Activated CD8-positive, alpha-beta T cell treated with anti-CD3 and anti-CD28 coated beads, Interleukin-2, amount 10 ng/mL, durations not matched to agents 7 days and 5 days (primary cell): ENCODE results near the gene SUSD3. TPM values are rescaled to one million over a fixed set of nuclear protein-coding genes. Genes with fewer than 3 reads are reported as not detected.
"Not testable (repeated sequence)": the region's sequence is repeated elsewhere in the genome, so short reads cannot be mapped to it uniquely, and the experiment has no call there.

Experiments used
- ATAC-seq: fragments of 150-1000 bp; cut with Tn5 transposase; one replicate; pipeline ENCODE4 v1.10.0; 2021; ENCODE audit warnings: moderate library complexity
- CTCF ChIA-PET: fragments of 350-600 bp; sonication (Branson Sonifier 250); formaldehyde crosslinking; loops from one replicate; lab custom pipeline; 2021; ENCODE audit warnings: antibody characterized with exemption; lab: Charles Lee
- POLR2A ChIA-PET: fragments of 350-600 bp; sonication (Branson Sonifier 250); formaldehyde crosslinking; loops from one replicate; lab custom pipeline; 2021; ENCODE audit warnings: antibody characterized with exemption; lab: Charles Lee
- DNase-seq: peaks from one replicate; pipeline ENCODE4 v3.0.0-alpha.2; 2020
- H3K27ac Mint-ChIP-seq: one replicate; pipeline ENCODE4 v1.8.0; 2021; ENCODE audit warnings: mild to moderate bottlenecking, mixed read lengths
- H3K27me3 Mint-ChIP-seq: one replicate; pipeline ENCODE4 v1.8.0; 2021; ENCODE audit warnings: low read depth, mixed read lengths
- H3K36me3 Mint-ChIP-seq: one replicate; pipeline ENCODE4 v1.8.0; 2021; ENCODE audit warnings: low read depth, mixed read lengths
- H3K4me1 Mint-ChIP-seq: one replicate; pipeline ENCODE4 v1.8.0; 2021; ENCODE audit warnings: low read depth, mixed read lengths
- H3K4me3 Mint-ChIP-seq: one replicate; pipeline ENCODE4 v1.8.0; 2021; ENCODE audit warnings: mild to moderate bottlenecking, mixed read lengths
- H3K9me3 Mint-ChIP-seq: one replicate; pipeline ENCODE4 v1.8.0; 2022; ENCODE audit warnings: mixed read lengths; ENCODE audit not compliant: insufficient read depth
- total RNA-seq, 2 experiments: library from RNA; stranded (reverse); gene quantifications; one replicate each; pipeline ENCODE4 v1.2.3, GENCODE V29; 2021

Gene SUSD3
- total RNA-seq, 2 experiments from 2014 or later: 57.9 to 59.6 TPM

DNA sequence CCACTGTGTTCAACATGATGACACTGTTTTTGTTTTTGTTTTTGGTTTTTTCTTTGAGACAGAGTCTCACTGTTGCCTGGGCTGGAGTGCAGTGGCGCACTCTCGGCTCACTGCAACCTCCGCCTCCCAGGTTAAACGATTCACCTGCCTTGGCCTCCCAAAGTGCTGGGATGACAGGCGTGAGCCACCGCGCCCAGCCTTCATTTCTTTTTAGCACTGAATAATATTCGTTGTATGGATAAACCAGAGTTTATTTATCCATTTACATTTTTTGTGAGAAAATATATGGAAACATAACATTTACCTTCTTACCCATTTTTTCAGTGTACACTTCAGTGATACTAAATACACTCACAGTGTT lies 41.8 kb downstream of the SUSD3 start:
- DNase-seq (no peak), ATAC-seq (no peak)
- POLR2A ChIA-PET: no interaction called here
- Mint-ChIP-seq H3K27ac (peak overlapping the region; percentile 0), H3K27me3 (no peaks in the 10 kb centered on the region), H3K9me3 (peaks cover 27% of the 10 kb centered on the region), H3K4me3 (no peak overlapping the region), H3K4me1 (peaks cover 59% of the 10 kb centered on the region), H3K36me3 (peaks cover 54% of the 10 kb centered on the region)
- CTCF ChIA-PET: no interaction called here

DNA sequence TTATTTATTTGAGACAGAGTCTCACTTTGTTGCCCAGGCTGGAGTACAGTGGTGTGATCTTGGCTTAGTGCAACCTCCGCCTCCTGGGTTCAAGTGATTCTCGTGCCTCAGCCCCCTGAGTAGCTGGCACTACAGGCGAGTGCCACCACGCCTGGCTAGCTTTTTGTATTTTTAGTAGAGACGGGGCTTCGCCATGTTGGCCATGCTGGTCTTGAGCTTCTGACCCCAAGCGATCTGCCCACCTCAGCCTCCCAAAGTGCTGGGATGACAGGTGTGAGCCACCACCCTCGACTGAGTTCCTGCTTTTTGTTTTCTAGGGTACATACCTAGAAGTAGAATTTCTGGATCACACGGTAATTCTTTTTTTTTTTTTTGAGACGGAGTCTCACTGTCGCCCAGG lies 42.6 kb downstream of the SUSD3 start:
- POLR2A ChIA-PET, H3K27me3 Mint-ChIP-seq, H3K27ac Mint-ChIP-seq, DNase-seq, CTCF ChIA-PET, H3K4me3 Mint-ChIP-seq, ATAC-seq: not testable (repeated sequence)
- peaks cover 66% of the 10 kb centered on the region for H3K4me1 Mint-ChIP-seq
- peaks cover 27% of the 10 kb centered on the region for H3K9me3 Mint-ChIP-seq
- peaks cover 60% of the 10 kb centered on the region for H3K36me3 Mint-ChIP-seq

DNA sequence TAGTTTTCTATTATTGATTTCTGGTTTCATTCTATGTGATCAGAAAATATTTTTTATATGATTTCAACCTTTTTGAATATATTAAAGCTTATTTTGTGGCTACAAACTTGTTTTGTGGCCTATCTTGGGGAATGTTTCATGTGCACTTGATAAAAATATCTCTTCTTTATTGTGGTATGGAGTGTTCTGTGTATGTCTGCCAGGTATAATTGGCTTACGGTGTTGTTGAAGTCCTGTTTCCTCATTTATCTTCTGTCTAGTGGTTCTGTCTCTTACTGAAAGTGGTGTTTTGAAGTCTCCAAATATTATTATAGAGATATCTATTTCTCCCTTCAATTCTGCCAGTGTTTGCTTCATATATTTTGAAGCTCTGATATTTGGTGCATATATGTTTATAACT lies 47.1 kb downstream of the SUSD3 start:
- ChIA-PET CTCF (interaction anchor here (0.9 to 4.5 kb wide), 4 partner anchors 14 to 103 kb away, joined by 3 to 31 read pairs (median 4); no protein-coding TSS in a partner anchor), POLR2A (interaction anchor here (0.7 kb wide), 1 partner anchor 105 kb away, joined by 3 read pairs; no protein-coding TSS in a partner anchor)
- H3K4me3 Mint-ChIP-seq: no peak overlapping the region
- no peak overlapping the region for H3K27ac Mint-ChIP-seq
- no peak for ATAC-seq
- peaks cover 66% of the 10 kb centered on the region for H3K36me3 Mint-ChIP-seq
- DNase-seq: no peak
- peaks cover 63% of the 10 kb centered on the region for H3K4me1 Mint-ChIP-seq
- peaks cover 27% of the 10 kb centered on the region for H3K9me3 Mint-ChIP-seq
- H3K27me3 Mint-ChIP-seq: no peaks in the 10 kb centered on the region

DNA sequence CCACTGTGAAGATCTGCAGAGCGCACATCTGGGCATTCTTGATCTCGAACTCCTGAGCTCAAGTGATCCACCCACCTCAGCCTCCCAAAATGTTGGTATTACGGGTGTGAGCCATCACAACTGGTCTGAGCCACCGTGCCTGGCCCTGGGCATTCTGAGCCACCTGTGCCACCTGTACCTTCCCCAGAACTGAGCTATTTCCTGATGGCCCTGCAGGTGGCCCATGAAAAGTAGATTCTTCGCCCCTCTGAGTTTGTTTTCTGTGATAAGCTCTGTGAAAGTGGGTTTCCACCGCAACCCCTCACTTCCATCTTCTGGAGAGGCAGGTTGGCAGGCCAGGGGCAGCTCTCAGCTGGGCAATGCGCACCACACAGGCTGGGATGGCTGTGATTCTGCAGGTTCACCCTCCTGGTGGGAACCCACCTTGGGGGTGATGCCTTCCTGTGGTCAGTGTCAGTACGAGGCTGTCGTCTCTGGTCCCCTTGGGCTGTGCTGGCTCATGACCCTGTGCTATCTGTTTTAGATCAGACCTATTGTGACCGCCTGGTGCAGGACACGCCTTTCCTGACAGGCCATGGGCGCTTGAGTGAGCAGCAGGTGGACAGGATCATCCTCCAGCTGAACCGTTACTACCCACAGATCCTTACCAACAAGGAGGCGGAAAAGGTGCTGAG lies 48.8 kb downstream of the SUSD3 start:
- ATAC-seq (no peak), DNase-seq (no peak)
- ChIA-PET POLR2A (interaction anchor here (1.2 to 2.2 kb wide), 2 partner anchors 12 to 43 kb away, joined by 3 to 9 read pairs; partner anchors contain the start of gene CARD19), CTCF (interaction anchor here (0.6 to 4.5 kb wide), 9 partner anchors 9 to 459 kb away, joined by 3 to 49 read pairs (median 4); no protein-coding TSS in a partner anchor)
- H3K36me3 Mint-ChIP-seq: peaks cover 59% of the 10 kb centered on the region
- H3K27me3 Mint-ChIP-seq: no peaks in the 10 kb centered on the region
- no peak overlapping the region for H3K4me3 Mint-ChIP-seq
- H3K27ac Mint-ChIP-seq: no peak overlapping the region
- peaks cover 21% of the 10 kb centered on the region for H3K9me3 Mint-ChIP-seq
- H3K4me1 Mint-ChIP-seq: peaks cover 59% of the 10 kb centered on the region

DNA sequence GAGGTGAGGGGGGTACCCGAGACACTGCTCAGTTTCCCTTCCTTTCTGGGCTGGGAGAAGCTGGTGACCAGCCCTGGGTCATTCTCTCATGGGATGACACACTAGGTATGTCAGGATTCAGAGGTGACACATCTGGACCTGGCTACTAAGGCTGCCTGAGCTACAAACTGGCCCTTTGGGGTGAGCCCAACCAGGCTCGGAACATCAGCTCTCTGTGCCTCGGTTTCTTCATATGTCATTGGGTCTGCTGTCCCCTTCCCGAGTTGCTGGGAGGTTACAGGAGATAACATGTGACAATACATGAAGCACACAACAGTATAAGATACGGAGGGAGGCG lies 49.3 kb downstream of the SUSD3 start:
- Mint-ChIP-seq H3K27me3 (no peaks in the 10 kb centered on the region), H3K27ac (peak overlapping the region; percentile 57), H3K4me1 (peaks cover 55% of the 10 kb centered on the region), H3K36me3 (peaks cover 56% of the 10 kb centered on the region), H3K9me3 (peaks cover 21% of the 10 kb centered on the region), H3K4me3 (no peak overlapping the region)
- DNase-seq (no peak), ATAC-seq (no peak)
- ChIA-PET CTCF (interaction anchor here (0.6 to 4.5 kb wide), 14 partner anchors 10 to 459 kb away, joined by 3 to 57 read pairs (median 8); no protein-coding TSS in a partner anchor), POLR2A (interaction anchor here (0.6 to 2.2 kb wide), 4 partner anchors 10 to 43 kb away, joined by 3 to 9 read pairs (median 3); partner anchors contain the start of genes CARD19 and NINJ1)

DNA sequence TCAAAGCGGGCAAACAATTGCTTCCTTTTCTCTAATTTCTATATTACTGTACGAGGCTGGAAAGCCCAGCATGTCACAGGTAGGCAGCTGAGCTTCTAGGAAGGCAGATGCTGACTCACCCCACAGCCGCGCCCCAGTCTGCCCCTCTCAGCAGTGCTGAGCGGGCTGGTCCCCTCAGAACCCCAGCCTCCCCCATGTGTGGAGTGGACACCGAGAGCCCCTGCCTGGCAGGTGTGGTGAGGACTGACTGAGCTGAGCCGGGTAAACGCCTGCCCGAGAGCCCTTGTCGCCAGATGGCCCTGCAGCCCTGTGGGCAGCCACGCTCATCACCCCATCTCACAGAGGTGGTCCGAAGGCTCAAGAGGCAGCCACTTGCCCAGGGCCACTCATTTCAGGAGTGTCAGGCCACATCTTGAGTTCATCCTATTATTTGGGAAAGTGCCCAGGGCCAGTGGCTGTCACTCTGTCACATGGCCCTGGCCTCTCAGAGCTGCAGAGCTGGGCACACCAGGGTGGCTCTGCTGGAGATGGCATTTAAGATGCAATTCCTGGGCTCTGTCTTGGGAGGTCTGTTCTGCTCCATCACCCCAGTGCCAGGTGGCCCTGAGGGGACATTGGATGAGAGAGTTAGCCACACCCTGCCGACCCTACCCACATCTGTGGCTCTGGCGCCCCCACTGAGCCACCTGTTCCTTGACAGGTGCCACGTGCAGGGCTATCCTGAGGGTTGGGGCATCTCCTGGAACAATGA lies 50.0 kb downstream of the SUSD3 start:
- Mint-ChIP-seq H3K36me3 (peaks cover 51% of the 10 kb centered on the region), H3K27ac (no peak overlapping the region), H3K9me3 (peaks cover 16% of the 10 kb centered on the region), H3K27me3 (no peaks in the 10 kb centered on the region), H3K4me1 (peaks cover 51% of the 10 kb centered on the region), H3K4me3 (no peak overlapping the region)
- POLR2A ChIA-PET: interaction anchor here (0.6 to 2.2 kb wide), 5 partner anchors 11 to 44 kb away, joined by 3 to 9 read pairs (median 3); partner anchors contain the start of genes CARD19 and NINJ1
- DNase-seq (no peak), ATAC-seq (peak; percentile 48)
- CTCF ChIA-PET: interaction anchor here (0.6 to 4.5 kb wide), 55 partner anchors 10 to 458 kb away, joined by 3 to 57 read pairs (median 5); partner anchors contain the start of genes CARD19, FAM120AOS and NINJ1

DNA sequence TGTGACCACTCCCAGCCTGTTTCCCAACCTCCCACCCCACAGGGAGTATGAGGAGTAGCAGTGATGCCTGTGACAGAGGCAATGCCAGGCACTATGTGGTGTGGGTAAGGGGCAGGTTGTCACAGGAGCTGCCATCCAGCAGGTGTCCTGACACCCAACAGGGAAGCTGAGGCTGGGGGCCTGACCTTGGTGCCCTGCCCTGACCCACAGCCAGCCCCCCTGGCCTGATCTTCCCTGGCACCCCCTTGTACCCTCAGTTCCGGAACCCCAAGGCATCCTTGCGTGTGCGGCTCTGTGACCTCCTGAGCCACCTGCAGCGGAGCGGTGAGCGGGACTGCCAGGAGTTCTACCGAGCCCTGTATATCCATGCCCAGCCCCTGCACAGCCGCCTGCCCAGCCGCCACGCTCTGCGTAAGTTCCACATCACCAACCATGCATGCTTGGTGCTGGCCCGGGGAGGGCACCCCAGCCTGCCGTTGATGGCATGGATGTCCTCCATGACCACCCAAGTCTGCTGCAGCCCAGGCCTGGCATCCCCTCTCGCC lies 51.9 kb downstream of the SUSD3 start:
- Mint-ChIP-seq H3K4me3 (no peak overlapping the region), H3K27me3 (no peaks in the 10 kb centered on the region), H3K4me1 (peaks cover 43% of the 10 kb centered on the region), H3K9me3 (no peaks in the 10 kb centered on the region), H3K36me3 (peaks cover 39% of the 10 kb centered on the region), H3K27ac (no peak overlapping the region)
- ATAC-seq: no peak
- ChIA-PET CTCF (interaction anchor here (0.6 to 4.5 kb wide), 10 partner anchors 8 to 456 kb away, joined by 3 to 57 read pairs (median 17); no protein-coding TSS in a partner anchor), POLR2A (no interaction called here)
- no peak for DNase-seq

DNA sequence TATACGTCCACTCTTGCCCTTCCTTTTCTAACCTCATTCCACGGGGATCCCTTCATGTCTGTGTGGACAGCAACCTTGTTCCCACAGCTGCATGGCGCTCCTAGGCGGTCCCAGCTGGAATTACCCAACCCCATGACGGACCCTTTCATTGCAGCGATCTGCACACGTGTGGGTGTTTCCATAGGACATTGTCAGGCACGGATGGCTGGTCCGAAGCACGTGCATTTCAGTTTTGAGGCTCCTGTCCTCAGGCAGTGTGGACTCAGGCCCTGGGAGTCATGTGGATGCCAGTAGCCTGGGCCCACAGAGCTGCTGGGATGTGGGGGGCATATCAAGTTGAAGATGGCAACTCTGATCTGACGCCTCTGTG lies 52.5 kb downstream of the SUSD3 start:
- H3K27ac Mint-ChIP-seq: no peak overlapping the region
- H3K9me3 Mint-ChIP-seq: no peaks in the 10 kb centered on the region
- CTCF ChIA-PET: interaction anchor here (1.3 kb wide), 1 partner anchor 15 kb away, joined by 4 read pairs; no protein-coding TSS in a partner anchor
- peaks cover 39% of the 10 kb centered on the region for H3K4me1 Mint-ChIP-seq
- POLR2A ChIA-PET: no interaction called here
- no peak overlapping the region for H3K4me3 Mint-ChIP-seq
- peaks cover 34% of the 10 kb centered on the region for H3K36me3 Mint-ChIP-seq
- no peaks in the 10 kb centered on the region for H3K27me3 Mint-ChIP-seq
- DNase-seq: no peak
- ATAC-seq: no peak

DNA sequence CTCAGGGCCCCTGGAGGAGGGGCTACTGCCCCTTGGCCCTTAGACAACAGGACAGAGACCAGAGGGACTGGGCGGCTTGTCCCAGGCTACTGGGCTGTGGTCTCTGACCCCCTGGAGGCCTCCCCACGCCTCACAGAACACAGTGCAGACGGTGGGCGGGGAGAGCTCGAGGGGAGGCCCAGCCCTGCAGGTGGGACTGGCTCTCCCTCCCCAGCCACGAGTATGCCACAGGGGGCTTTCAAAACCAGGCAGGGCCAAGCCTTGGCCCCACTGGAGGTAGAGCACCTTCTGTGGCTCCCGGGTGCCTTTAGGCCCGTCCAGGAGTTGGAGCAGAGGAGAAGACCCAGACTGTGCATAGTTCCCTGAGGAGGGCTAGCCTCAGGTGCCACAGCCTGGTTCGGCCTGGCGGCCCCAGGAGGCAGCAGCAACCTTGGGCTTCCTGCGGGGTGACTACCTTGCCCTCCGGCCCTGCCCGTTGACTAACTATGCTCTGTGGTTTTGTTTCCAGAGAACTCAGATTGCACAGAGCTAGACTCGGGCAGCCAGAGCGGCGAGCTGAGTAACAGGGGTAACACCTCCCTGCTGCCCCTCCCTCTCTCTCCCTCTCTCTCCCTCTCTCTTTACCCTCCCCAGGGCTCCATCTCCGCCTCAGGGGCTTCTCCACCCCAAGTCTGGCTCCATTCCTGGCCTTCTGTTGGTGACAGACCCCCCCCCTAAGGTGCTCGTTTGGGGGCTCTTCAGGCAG lies 53.0 kb downstream of the SUSD3 start:
- Mint-ChIP-seq H3K4me1 (peaks cover 36% of the 10 kb centered on the region), H3K36me3 (peaks cover 32% of the 10 kb centered on the region), H3K27ac (no peak overlapping the region), H3K4me3 (no peak overlapping the region), H3K27me3 (no peaks in the 10 kb centered on the region), H3K9me3 (no peaks in the 10 kb centered on the region)
- ChIA-PET CTCF (no interaction called here), POLR2A (no interaction called here)
- ATAC-seq (no peak), DNase-seq (no peak)

DNA sequence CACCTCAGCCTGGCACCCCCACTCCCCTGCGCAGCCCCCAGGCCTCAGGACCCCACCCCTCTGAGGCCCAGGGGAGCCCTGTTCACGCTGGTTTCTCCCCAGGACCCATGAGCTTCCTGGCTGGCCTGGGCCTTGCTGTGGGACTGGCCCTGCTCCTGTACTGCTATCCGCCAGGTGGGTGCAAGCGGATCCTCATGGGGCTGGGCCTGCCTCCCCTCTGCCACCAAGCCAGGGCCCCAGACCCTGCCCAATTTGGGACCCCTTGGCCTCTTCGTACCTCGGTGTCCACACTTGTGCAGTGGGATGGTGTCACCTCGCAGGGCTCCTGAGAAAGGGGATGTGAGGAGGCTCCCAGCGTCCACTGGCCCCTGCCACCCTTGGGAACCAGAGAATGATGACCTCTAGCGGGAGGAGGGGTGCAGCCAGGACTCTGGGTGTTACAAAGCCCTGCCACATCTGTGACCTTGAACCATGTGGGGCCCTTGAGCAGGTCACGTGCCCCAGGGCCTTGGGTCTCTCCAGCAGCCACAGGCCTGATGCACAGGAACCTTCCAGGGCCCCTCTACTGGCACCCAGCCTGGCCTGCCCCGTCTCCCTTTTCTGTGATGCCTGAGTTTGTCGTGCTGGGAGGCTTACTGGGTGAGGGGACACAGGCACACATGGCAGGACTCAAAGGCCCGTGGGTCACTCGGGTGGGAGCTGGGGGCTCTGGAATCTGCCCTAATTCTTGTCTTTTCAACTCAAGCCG lies 53.8 kb downstream of the SUSD3 start:
- peaks cover 25% of the 10 kb centered on the region for H3K36me3 Mint-ChIP-seq
- H3K4me3 Mint-ChIP-seq: no peak overlapping the region
- CTCF ChIA-PET: no interaction called here
- POLR2A ChIA-PET: no interaction called here
- DNase-seq (no peak), ATAC-seq (no peak)
- H3K27ac Mint-ChIP-seq: no peak overlapping the region
- no peaks in the 10 kb centered on the region for H3K9me3 Mint-ChIP-seq
- H3K27me3 Mint-ChIP-seq: no peaks in the 10 kb centered on the region
- peaks cover 28% of the 10 kb centered on the region for H3K4me1 Mint-ChIP-seq
